ENCODE data around the gene ALDH1A1.

Gene ALDH1A1

DNA sequence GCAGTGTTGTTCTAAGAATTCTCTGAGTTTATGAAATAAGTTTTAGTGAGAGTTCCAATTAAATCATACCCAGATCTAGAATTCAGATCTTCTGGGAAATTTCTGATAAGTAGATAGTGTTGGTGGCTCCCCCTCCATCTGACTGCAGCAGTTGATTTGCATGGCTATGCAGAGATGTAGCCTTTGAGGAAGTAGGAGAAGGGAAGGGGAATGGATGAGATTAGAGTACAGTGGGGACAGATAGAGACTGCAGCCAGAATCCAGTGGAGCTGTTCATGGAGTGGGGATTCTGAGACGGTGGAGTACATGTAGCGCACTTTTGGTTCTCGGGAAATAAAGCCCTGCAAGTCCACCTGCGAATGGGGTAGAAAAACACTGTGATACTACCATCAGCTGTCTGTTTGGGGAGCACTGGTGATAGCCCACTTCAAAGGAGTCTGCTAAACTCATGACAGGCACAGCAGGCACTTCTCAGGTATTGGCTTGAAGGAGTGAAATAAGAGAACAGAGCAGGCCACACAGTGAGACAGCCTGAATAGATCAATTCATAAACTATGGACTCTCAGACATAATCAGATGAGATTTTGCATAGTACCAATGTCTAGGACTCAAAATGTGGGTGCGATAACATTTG, 96.8 kb downstream of the ALDH1A1 start:
- no peak for DNase-seq (ENCODE audit: low spot score)

DNA sequence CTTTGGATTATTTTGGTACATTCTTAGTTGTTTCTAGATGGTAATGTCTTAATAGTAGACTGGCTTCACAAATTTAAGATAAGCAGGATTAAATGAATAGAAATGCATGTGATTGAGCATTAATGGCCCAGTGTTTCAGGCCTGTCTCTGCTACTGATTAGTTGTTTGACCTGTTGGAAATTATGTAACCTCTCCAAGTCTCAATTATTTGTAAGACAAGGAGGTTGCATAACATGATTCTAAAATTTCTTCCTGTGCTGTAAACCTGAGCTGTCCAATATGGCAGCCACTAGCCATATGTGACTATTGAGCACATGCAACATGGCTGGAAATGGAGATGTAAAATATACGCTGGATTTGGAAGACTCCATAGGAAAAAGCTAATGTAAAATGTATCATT, 97.5 kb downstream of the ALDH1A1 start:
- no peak for DNase-seq (ENCODE audit: low spot score)
